Keratinocyte (primary cell): ENCODE data around the gene BAHCC1. TPM values are rescaled to one million over a fixed set of nuclear protein-coding genes. Genes with fewer than 3 reads are reported as not detected.

Source experiments
- DNase-seq: peaks from one replicate; pipeline ENCODE4 v3.0.0-alpha.2; 2011; ENCODE audit warnings: low read depth, missing footprints, low spot score
- FAIRE-seq: peaks from 2 replicates; lab custom pipeline; 2011; peaks lifted over from hg19 to GRCh38; lab: Jason Lieb, UNC
- H2AFZ ChIP-seq: 2 replicates; pipeline ENCODE4 v1.6.0; 2012; ENCODE audit warnings: low read length, control low read depth, inconsistent platforms; ENCODE audit not compliant: control insufficient read depth
- H3K27ac ChIP-seq: 2 replicates; pipeline ENCODE4 v1.5.1; 2011; ENCODE audit warnings: low read length; ENCODE audit not compliant: control insufficient read depth, insufficient read depth
- H3K27me3 ChIP-seq: 3 replicates; pipeline ENCODE4 v1.6.0; 2011; ENCODE audit warnings: low read length; ENCODE audit not compliant: control insufficient read depth, insufficient read depth; ENCODE audit errors: extremely low read depth
- H3K36me3 ChIP-seq, 2 experiments: 2 replicates in 1 of 2; 3 replicates in 1 of 2; pipeline ENCODE4 v1.5.1; 2011; ENCODE audit warnings: low read length in 2 of 2, mild to moderate bottlenecking in 1 of 2; ENCODE audit not compliant: control insufficient read depth in 2 of 2, insufficient read depth in 2 of 2; ENCODE audit errors: extremely low read depth in 1 of 2
- H3K4me1 ChIP-seq: 3 replicates; pipeline ENCODE4 v1.5.1; 2011; ENCODE audit warnings: low read length; ENCODE audit not compliant: control insufficient read depth, insufficient read depth; ENCODE audit errors: extremely low read depth
- H3K4me2 ChIP-seq: 3 replicates; pipeline ENCODE4 v1.6.0; 2011; ENCODE audit warnings: low read depth, low read length; ENCODE audit not compliant: control insufficient read depth, insufficient read depth; ENCODE audit errors: extremely low read depth
- H3K4me3 ChIP-seq, 3 experiments: fragments of 200-600 bp in 1 of 3; sonication (generic) in 1 of 3; 2 replicates in 2 of 3; 3 replicates in 1 of 3; pipeline ENCODE4 v1.5.1; 2011 to 2016; ENCODE audit warnings: low read length in 3 of 3, mild to moderate bottlenecking in 3 of 3, control low read depth in 2 of 3, inconsistent platforms in 1 of 3, low read depth in 1 of 3, mixed read lengths in 1 of 3, mixed run types in 1 of 3, moderate library complexity in 1 of 3; ENCODE audit not compliant: control insufficient read depth in 2 of 3, insufficient read depth in 2 of 3; ENCODE audit errors: extremely low read depth in 1 of 3
- H3K79me2 ChIP-seq: 2 replicates; pipeline ENCODE4 v1.6.0; 2012; ENCODE audit warnings: low read length; ENCODE audit not compliant: control insufficient read depth, insufficient read depth
- H3K9ac ChIP-seq: 3 replicates; pipeline ENCODE4 v1.6.0; 2011; ENCODE audit warnings: low read length; ENCODE audit not compliant: control insufficient read depth, insufficient read depth; ENCODE audit errors: extremely low read depth
- H3K9me1 ChIP-seq: 3 replicates; pipeline ENCODE4 v1.6.0; 2011; ENCODE audit warnings: low read length; ENCODE audit not compliant: control insufficient read depth, insufficient read depth; ENCODE audit errors: extremely low read depth
- H3K9me3 ChIP-seq: 2 replicates; pipeline ENCODE4 v1.5.1; 2012; ENCODE audit warnings: low read depth, low read length; ENCODE audit not compliant: control insufficient read depth
- H4K20me1 ChIP-seq: 3 replicates; pipeline ENCODE4 v1.6.0; 2011; ENCODE audit warnings: low read length; ENCODE audit not compliant: control insufficient read depth, insufficient read depth; ENCODE audit errors: extremely low read depth
- EZH2 ChIP-seq: IDR thresholded peaks from one replicate; pipeline ENCODE4 v1.6.1; 2012; ENCODE audit warnings: inconsistent platforms, mild to moderate bottlenecking, low read length, moderate library complexity
- dilution Hi-C: fragments of 300-500 bp; cut with MboI; formaldehyde crosslinking; loops from one replicate; pipeline ENCODE4 v1.7.0; 2020; ENCODE audit warnings: low sequenced_read_pairs; ENCODE audit not compliant: extremely low pct_ligation_motif_present
- polyA plus RNA-seq, 5 experiments: library from polyadenylated mRNA; depleted of rRNA in 3 of 5; stranded (reverse) in 3 of 5; stranded (forward) in 1 of 5; unstranded in 1 of 5; fragments of >200 nt; gene quantifications; 1 replicate in 1 of 5; 2 replicates in 3 of 5; 3 replicates in 1 of 5; pipeline versions ENCODE4 v1.2.1 to v1.2.3, GENCODE V29; 2011 to 2012; ENCODE audit warnings: missing spikeins in 2 of 5, low read depth in 1 of 5, low replicate concordance in 1 of 5
- TF ChIP-seq, protein P1 (sequence below), 3 experiments: IDR thresholded peaks in 1 of 3; conservative IDR thresholded peaks in 1 of 3; optimal IDR thresholded peaks in 1 of 3; 2 replicates in 2 of 3; 3 replicates in 1 of 3; pipeline versions ENCODE3 to v1.5.1; 2011; ENCODE audit warnings: low read length in 3 of 3, mild to moderate bottlenecking in 3 of 3, moderate library complexity in 2 of 3, control low read depth in 1 of 3, inconsistent platforms in 1 of 3; ENCODE audit not compliant: insufficient read depth in 2 of 3; ENCODE audit errors: extremely low read depth in 1 of 3

BAHCC1 gene
- polyA plus RNA-seq, 1 donor (not counting 4 experiments of a cell fraction or from before 2014, with no cell fraction given), result 0.52 TPM

DNA sequence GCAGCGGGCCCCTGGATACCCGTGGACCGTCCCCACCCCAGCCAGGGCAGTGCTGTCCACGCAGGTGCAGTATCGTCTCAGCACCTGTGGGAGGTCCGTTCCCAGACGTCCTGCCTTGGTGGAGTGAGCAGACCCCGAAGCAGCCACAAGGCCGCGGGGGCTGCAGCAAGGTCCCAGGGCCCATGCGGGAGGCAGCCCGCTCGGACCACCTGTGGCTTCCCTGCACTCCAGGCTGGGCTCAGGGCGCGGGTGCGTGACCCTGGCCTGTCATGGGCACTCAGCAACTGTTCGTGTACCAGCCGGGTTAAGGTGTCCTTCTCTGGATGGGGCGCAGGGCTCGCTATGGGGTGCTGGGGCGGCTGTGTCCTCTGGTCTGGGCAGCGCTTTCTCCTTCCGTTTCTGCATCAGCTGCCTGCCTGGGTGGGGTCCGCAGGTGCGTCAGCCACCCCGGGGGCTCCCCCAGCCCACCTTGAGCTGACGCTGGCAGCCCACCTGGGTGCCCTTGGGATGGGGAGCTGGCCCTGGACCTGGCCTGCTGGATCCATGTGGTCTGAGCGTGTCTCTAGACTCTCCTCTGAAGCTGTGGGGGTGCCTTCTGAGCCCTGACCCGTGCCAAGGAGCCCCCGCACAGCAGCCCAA is 18.4 kb downstream of the BAHCC1 start:
- Histone ChIP-seq H3K4me2 (no peak overlapping the region), H3K27me3 (no peaks in the 10 kb centered on the region), H3K4me3 (no peak overlapping the region), H3K79me2 (no peaks in the 10 kb centered on the region), H3K27ac (no peak overlapping the region), H3K9ac (no peak overlapping the region), H3K9me3 (no peaks in the 10 kb centered on the region), H3K4me1 (peaks cover 31% of the 10 kb centered on the region), H3K36me3 (no peaks in the 10 kb centered on the region), H2AFZ (no peak overlapping the region), H4K20me1 (peaks cover 2% of the 10 kb centered on the region), H3K9me1 (no peaks in the 10 kb centered on the region)
- dilution Hi-C loops, result no loop called here
- DNase-seq, result no peak
- TF ChIP-seq, protein P1, sequence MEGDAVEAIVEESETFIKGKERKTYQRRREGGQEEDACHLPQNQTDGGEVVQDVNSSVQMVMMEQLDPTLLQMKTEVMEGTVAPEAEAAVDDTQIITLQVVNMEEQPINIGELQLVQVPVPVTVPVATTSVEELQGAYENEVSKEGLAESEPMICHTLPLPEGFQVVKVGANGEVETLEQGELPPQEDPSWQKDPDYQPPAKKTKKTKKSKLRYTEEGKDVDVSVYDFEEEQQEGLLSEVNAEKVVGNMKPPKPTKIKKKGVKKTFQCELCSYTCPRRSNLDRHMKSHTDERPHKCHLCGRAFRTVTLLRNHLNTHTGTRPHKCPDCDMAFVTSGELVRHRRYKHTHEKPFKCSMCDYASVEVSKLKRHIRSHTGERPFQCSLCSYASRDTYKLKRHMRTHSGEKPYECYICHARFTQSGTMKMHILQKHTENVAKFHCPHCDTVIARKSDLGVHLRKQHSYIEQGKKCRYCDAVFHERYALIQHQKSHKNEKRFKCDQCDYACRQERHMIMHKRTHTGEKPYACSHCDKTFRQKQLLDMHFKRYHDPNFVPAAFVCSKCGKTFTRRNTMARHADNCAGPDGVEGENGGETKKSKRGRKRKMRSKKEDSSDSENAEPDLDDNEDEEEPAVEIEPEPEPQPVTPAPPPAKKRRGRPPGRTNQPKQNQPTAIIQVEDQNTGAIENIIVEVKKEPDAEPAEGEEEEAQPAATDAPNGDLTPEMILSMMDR (optimal IDR thresholded peaks at IDR 0.05 in 1 of 3, IDR thresholded peaks at IDR 0.05 in 1 of 3, conservative IDR thresholded peaks at IDR 0.05 in 1 of 3; ENCODE audit: extremely low read depth in 1 of 3, insufficient read depth in 2 of 3, low read length in 3 of 3), result no peak
- TF ChIP-seq EZH2, result no peak
- no peak for FAIRE-seq

DNA sequence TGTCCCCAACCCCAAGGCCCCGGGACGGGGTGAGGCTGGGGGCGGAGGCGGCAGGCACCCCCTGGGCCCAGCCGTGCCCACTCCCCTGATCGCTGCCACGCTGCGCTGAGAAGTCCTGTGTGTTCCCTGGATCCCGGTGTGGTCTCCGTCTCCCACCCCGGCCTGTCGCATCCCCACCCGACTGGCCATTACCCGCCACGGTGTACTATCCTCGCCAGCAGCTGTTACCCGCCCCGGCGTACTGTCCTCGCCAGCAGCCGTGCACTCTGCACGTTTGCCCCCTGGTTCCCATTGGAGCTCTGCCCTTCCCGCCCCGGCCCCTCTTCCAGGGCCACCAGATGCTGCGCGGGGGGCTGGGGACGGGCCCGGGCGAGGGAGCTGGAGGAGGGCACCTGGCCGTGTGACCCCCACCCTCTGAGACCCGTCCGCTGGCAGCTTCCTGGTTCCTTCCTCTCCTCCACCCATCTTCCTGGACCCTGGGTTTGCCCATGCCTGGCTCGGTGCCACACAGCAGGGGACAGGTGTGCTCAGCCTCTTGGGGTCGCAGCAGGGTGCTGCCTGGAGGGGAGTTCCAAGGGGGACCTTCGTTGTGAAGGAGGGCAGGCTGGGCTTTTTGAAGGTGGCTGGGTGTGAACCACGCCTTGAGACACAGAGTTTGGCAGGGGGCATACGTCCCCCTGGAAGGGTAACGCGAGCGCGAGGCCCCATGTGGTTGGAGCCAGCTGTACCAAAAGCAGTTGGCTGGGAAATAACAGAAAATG is 19.7 kb downstream of the BAHCC1 start:
- dilution Hi-C loops, result no loop called here
- Histone ChIP-seq H3K9me3 (no peaks in the 10 kb centered on the region), H3K4me3 (no peak overlapping the region), H2AFZ (no peak overlapping the region), H4K20me1 (no peaks in the 10 kb centered on the region), H3K79me2 (no peaks in the 10 kb centered on the region), H3K4me2 (no peak overlapping the region), H3K9me1 (no peaks in the 10 kb centered on the region), H3K27me3 (no peaks in the 10 kb centered on the region), H3K4me1 (peaks cover 42% of the 10 kb centered on the region), H3K36me3 (no peaks in the 10 kb centered on the region), H3K27ac (no peak overlapping the region), H3K9ac (no peak overlapping the region)
- DNase-seq, result no peak
- FAIRE-seq, result no peak
- TF ChIP-seq, protein P1 (optimal IDR thresholded peaks at IDR 0.05 in 1 of 3, IDR thresholded peaks at IDR 0.05 in 1 of 3, conservative IDR thresholded peaks at IDR 0.05 in 1 of 3; ENCODE audit: extremely low read depth in 1 of 3, insufficient read depth in 2 of 3, low read length in 3 of 3), result no peak
- TF ChIP-seq EZH2, result no peak
